ENCODE measurements around the gene MAGI2. TPM values are rescaled to one million over a fixed set of nuclear protein-coding genes. Genes with fewer than 3 reads are reported as not detected.

Gene MAGI2
- total and polyA plus RNA-seq, 2 of the 13 experiments (the other 11 are each of a cell fraction or from before 2014, with no cell fraction given), result 1.5 to 3.8 TPM

DNA sequence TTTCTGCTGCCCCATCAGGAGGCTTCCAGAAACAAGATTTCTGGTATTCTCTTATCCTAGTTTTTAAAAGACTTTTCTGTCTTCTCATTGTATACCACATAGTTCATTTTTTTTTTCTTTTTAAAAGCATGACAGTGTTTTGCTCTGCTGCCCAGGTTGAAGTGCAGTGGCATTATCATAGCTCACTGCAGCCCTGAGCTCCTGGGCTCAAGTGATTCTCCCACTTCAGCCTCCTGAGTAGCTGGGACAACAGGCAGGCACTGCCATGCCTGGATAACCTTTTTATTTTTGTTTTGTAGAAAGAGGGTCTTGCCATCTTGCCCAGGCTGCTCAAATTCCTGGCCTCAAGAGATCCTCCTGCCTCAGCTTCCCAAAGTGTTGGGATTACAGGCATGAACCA lies 757.6 kb downstream of the MAGI2 start (continued):
- TF ChIP-seq, protein P1, sequence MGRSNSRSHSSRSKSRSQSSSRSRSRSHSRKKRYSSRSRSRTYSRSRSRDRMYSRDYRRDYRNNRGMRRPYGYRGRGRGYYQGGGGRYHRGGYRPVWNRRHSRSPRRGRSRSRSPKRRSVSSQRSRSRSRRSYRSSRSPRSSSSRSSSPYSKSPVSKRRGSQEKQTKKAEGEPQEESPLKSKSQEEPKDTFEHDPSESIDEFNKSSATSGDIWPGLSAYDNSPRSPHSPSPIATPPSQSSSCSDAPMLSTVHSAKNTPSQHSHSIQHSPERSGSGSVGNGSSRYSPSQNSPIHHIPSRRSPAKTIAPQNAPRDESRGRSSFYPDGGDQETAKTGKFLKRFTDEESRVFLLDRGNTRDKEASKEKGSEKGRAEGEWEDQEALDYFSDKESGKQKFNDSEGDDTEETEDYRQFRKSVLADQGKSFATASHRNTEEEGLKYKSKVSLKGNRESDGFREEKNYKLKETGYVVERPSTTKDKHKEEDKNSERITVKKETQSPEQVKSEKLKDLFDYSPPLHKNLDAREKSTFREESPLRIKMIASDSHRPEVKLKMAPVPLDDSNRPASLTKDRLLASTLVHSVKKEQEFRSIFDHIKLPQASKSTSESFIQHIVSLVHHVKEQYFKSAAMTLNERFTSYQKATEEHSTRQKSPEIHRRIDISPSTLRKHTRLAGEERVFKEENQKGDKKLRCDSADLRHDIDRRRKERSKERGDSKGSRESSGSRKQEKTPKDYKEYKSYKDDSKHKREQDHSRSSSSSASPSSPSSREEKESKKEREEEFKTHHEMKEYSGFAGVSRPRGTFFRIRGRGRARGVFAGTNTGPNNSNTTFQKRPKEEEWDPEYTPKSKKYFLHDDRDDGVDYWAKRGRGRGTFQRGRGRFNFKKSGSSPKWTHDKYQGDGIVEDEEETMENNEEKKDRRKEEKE (IDR thresholded peaks at IDR 0.05), result no peak
- TF ChIP-seq ZNF225 (CRISPR knock-in tag; IDR thresholded peaks at IDR 0.05) (no peak), HNRNPH1 (optimal IDR thresholded peaks at IDR 0.05; ENCODE audit: low read depth, low read length) (no peak), ZNF589 (CRISPR knock-in tag; conservative IDR thresholded peaks at IDR 0.05) (no peak), ZFYVE20 (CRISPR knock-in tag; IDR thresholded peaks at IDR 0.05; ENCODE audit: borderline replicate concordance, low read depth) (no peak), ZNF713 (CRISPR knock-in tag; IDR thresholded peaks at IDR 0.05) (no peak)
- TF ChIP-seq, protein P2, sequence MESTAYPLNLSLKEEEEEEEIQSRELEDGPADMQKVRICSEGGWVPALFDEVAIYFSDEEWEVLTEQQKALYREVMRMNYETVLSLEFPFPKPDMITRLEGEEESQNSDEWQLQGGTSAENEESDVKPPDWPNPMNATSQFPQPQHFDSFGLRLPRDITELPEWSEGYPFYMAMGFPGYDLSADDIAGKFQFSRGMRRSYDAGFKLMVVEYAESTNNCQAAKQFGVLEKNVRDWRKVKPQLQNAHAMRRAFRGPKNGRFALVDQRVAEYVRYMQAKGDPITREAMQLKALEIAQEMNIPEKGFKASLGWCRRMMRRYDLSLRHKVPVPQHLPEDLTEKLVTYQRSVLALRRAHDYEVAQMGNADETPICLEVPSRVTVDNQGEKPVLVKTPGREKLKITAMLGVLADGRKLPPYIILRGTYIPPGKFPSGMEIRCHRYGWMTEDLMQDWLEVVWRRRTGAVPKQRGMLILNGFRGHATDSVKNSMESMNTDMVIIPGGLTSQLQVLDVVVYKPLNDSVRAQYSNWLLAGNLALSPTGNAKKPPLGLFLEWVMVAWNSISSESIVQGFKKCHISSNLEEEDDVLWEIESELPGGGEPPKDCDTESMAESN (CRISPR knock-in tag; conservative IDR thresholded peaks at IDR 0.05), result no peak

GRCh38 chr7:78691584-78691983 lies 761.9 kb downstream of the MAGI2 start:
- ChIA-PET CTCF (ENCODE audit: low intra/inter-chr PET ratio, low total read pairs) (no interaction called here), POLR2A (no interaction called here)
- no peaks in the 10 kb centered on the region for H3K4me1 ChIP-seq (ENCODE audit: insufficient read depth, low read length)
- no peaks in the 10 kb centered on the region for H3K79me2 ChIP-seq (ENCODE audit: insufficient read depth, low read length)
- H3K9ac ChIP-seq (ENCODE audit: insufficient read depth, low read depth, low read length), result no peak overlapping the region
- ATAC-seq, result no peak
- no peak overlapping the region for H2AFZ ChIP-seq (ENCODE audit: low read length)
- FAIRE-seq, result no peak
- no peaks in the 10 kb centered on the region for H3K9me3 ChIP-seq (ENCODE audit: low read length)
- no peaks in the 10 kb centered on the region; a peak in 1 of 5 replicates for H3K27me3 ChIP-seq (ENCODE audit: control insufficient read depth in 1 of 2, insufficient read depth in 2 of 2, low read length in 2 of 2)
- BruUV-seq (replicated peaks), result no TSS peak
- intact Hi-C loops (cut with micrococcal nuclease; ENCODE audit: unreplicated experiment), result no loop called here
- no peak for DNase-seq (ENCODE audit: low spot score)
- no peak overlapping the region for H3K4me3 ChIP-seq (replicated peaks in 1 of 3; ENCODE audit: insufficient read depth in 1 of 3, low read depth in 2 of 3, low read length in 3 of 3)
- H4K20me1 ChIP-seq (ENCODE audit: insufficient read depth, low read length), result no peaks in the 10 kb centered on the region
- no peak overlapping the region for H3K27ac ChIP-seq (ENCODE audit: extremely low read length, insufficient read depth, low read length)
- WGBS (ENCODE audit: low lambda C conversion rate), result 46% methylated on average over 3 of the region's 3 CpGs
- in situ Hi-C loops (cut with HindIII; ENCODE audit: extremely low pct_ligation_motif_present, low pct_unique_long_range_greater_than_20kb), result no loop called here
- H3K36me3 ChIP-seq (replicated peaks in 1 of 2; ENCODE audit: control insufficient read depth in 1 of 2, insufficient read depth in 2 of 2, low read length in 2 of 2), result no peaks in the 10 kb centered on the region
- H3K4me2 ChIP-seq (ENCODE audit: low read depth, low read length), result no peak overlapping the region
- TF ChIP-seq ZNF619 (CRISPR knock-in tag; IDR thresholded peaks at IDR 0.05) (no peak), REXO4 (CRISPR knock-in tag; IDR thresholded peaks at IDR 0.05; ENCODE audit: borderline replicate concordance) (no peak), ZNF34 (CRISPR knock-in tag; IDR thresholded peaks at IDR 0.05; ENCODE audit: borderline replicate concordance) (no peak), PHB2 (IDR thresholded peaks at IDR 0.05; ENCODE audit: partially characterized antibody) (no peak), DBP (CRISPR knock-in tag; IDR thresholded peaks at IDR 0.05; ENCODE audit: not compliant biosample characterization) (no peak), ZNF7 (CRISPR knock-in tag; IDR thresholded peaks at IDR 0.05) (no peak), ZNF224 (CRISPR knock-in tag; IDR thresholded peaks at IDR 0.05) (no peak), GABPA (IDR thresholded peaks at IDR 0.05; ENCODE audit: low read depth, low read length) (no peak), GABPA (CRISPR knock-in tag; IDR thresholded peaks at IDR 0.05; ENCODE audit: low read depth) (no peak), ZNF281 (CRISPR knock-in tag; IDR thresholded peaks at IDR 0.05; ENCODE audit: borderline replicate concordance) (no peak)
